ENCODE measurements around the gene PSMC3. TPM values are rescaled to one million over a fixed set of nuclear protein-coding genes. Genes with fewer than 3 reads are reported as not detected.

PSMC3 gene
- total RNA-seq, 1 experiment from 2014 or later, result 179 TPM

GRCh38 chr11:47374720-47375019 is 51.6 kb downstream of the PSMC3 start:
- no peak overlapping the region for H3K4me2 ChIP-seq (ENCODE audit: insufficient read depth, insufficient read length, low read length)
- H2BK20ac ChIP-seq (ENCODE audit: low read depth, low read length, poor library complexity, severe bottlenecking), result no peak overlapping the region
- H3K27me3 Mint-ChIP-seq (ENCODE audit: low read depth), result no peaks in the 10 kb centered on the region
- TF ChIP-seq CTCF (conservative IDR thresholded peaks at IDR 0.05), result no peak
- no peak overlapping the region for H2AK5ac ChIP-seq (ENCODE audit: insufficient read length, low read length)
- no peaks in the 10 kb centered on the region for H3K79me2 ChIP-seq (ENCODE audit: insufficient read depth, low read length)
- H3K14ac ChIP-seq (ENCODE audit: insufficient read depth, low read length), result no peak overlapping the region
- no peak overlapping the region for H3K18ac ChIP-seq (ENCODE audit: insufficient read length, low read depth, low read length)
- no peaks in the 10 kb centered on the region for H3K27me3 ChIP-seq (ENCODE audit: insufficient read depth, low read length)
- H3T11ph ChIP-seq (ENCODE audit: low read length), result no peak overlapping the region
- no peak overlapping the region for H3K23ac ChIP-seq (ENCODE audit: insufficient read length, low read depth, low read length)
- no peak overlapping the region for H2BK12ac ChIP-seq (ENCODE audit: insufficient read length, low read depth, low read length)
- no peak overlapping the region for H3K27ac ChIP-seq (ENCODE audit: insufficient read length, low read depth, low read length)
- no peak overlapping the region for H4K8ac ChIP-seq (replicated peaks; ENCODE audit: insufficient read length, low read depth, low read length)
- H3K23me2 ChIP-seq (ENCODE audit: insufficient read length, low read depth, low read length, poor library complexity, severe bottlenecking), result no peaks in the 10 kb centered on the region
- H3K4me1 ChIP-seq (ENCODE audit: insufficient read depth, low read length), result no peaks in the 10 kb centered on the region
- H2BK5ac ChIP-seq (ENCODE audit: insufficient read length, low read length), result no peak overlapping the region
- DNase-seq, result no peak
- no peaks in the 10 kb centered on the region for H3K36me3 Mint-ChIP-seq (ENCODE audit: insufficient read depth in 1 of 3, low read depth in 3 of 3)
- H3K27ac Mint-ChIP-seq, result 0 out of 7 replicates have a peak overlapping the region, but pooled peaks of 1 of the 3 experiments have one; percentile 73
- no peak overlapping the region for H4K5ac ChIP-seq (ENCODE audit: insufficient read length, low read depth, low read length)
- no peak overlapping the region for H3K4ac ChIP-seq (ENCODE audit: low read depth, low read length)
- no peak overlapping the region for H2BK120ac ChIP-seq (ENCODE audit: low read depth, low read length, poor library complexity, severe bottlenecking)
- H3K56ac ChIP-seq (ENCODE audit: insufficient read length, low read depth, low read length), result no peak overlapping the region
- no peak overlapping the region for H3K4me3 Mint-ChIP-seq
- no peak overlapping the region for H2AFZ ChIP-seq (ENCODE audit: low read length)
- H3K9me3 Mint-ChIP-seq, result no peaks in the 10 kb centered on the region
- H3K9ac ChIP-seq (ENCODE audit: extremely low read depth, insufficient read length, low read length), result no peak overlapping the region
- no peak overlapping the region for H4K91ac ChIP-seq (ENCODE audit: insufficient read length, low read depth, low read length)
- no peaks in the 10 kb centered on the region for H3K79me1 ChIP-seq (ENCODE audit: insufficient read depth, low read depth, low read length, poor library complexity, severe bottlenecking)
- H3K9me3 ChIP-seq (ENCODE audit: control insufficient read depth, low read depth, low read length), result no peaks in the 10 kb centered on the region
- H3K4me1 Mint-ChIP-seq, result peaks cover 3 to 4% of the 10 kb centered on the region in 2 experiments; a peak in 3 of 4 replicates
- no peaks in the 10 kb centered on the region for H4K20me1 ChIP-seq (ENCODE audit: control insufficient read depth, insufficient read depth, insufficient read length)
- WGBS (ENCODE audit: extremely low coverage, insufficient read length, low lambda C conversion rate), result no CpG with 5 or more reads among the region's 5 CpGs
- no peak overlapping the region for H2BK15ac ChIP-seq (ENCODE audit: low read depth, low read length)
